PC-9 (cell line): ENCODE results near the gene ATP11A. TPM values are rescaled to one million over a fixed set of nuclear protein-coding genes. Genes with fewer than 3 reads are reported as not detected.

Source experiments
- BruUV-seq: library from RNA; stranded (reverse); fragments of 400-500 nt; replicated peaks from 2 replicates; lab custom pipeline; 2021; lab: Mats Ljungman, UMichigan
- CTCF ChIA-PET: fragments of 300-600 bp; sonication (Branson Sonifier 250); formaldehyde crosslinking; loops from one replicate; lab custom pipeline; 2022; ENCODE audit warnings: antibody characterized with exemption; lab: Charles Lee
- POLR2A ChIA-PET: fragments of 300-600 bp; sonication (Branson Sonifier 250); formaldehyde crosslinking; loops from one replicate; lab custom pipeline; 2022; ENCODE audit warnings: antibody characterized with exemption; ENCODE audit not compliant: unreplicated experiment; lab: Charles Lee
- DNase-seq, 2 experiments: peaks; one replicate each; pipeline versions ENCODE4 v3.0.0 to v3.0.0-alpha.2; 2015 to 2022; ENCODE audit warnings: mixed read lengths in 1 of 2
- H2AFZ ChIP-seq: fragments of 200-600 bp; sonication (generic); 2 replicates; pipeline ENCODE4 v1.8.1; 2017; ENCODE audit warnings: antibody characterized with exemption
- H3F3A ChIP-seq: fragments of 200-600 bp; sonication (generic); 2 replicates; pipeline ENCODE4 v1.8.1; 2017; ENCODE audit warnings: antibody characterized with exemption, mild to moderate bottlenecking, low read depth; ENCODE audit not compliant: insufficient read depth
- H3K27ac ChIP-seq: fragments of 200-600 bp; sonication (generic); 2 replicates; pipeline ENCODE4 v1.6.1; 2016; ENCODE audit warnings: mixed run types
- H3K27me3 ChIP-seq: fragments of 200-600 bp; sonication (generic); 2 replicates; pipeline ENCODE4 v1.6.1; 2016; ENCODE audit warnings: low read depth, mixed run types; ENCODE audit not compliant: insufficient read depth
- H3K36me3 ChIP-seq: fragments of 200-600 bp; sonication (generic); 2 replicates; pipeline ENCODE4 v1.6.1; 2016; ENCODE audit warnings: low read depth, mixed run types
- H3K4me1 ChIP-seq: fragments of 200-600 bp; sonication (generic); replicated peaks from 2 replicates; pipeline ENCODE4 v1.6.1; 2016; ENCODE audit warnings: mixed run types; ENCODE audit not compliant: insufficient read depth
- H3K4me2 ChIP-seq: fragments of 200-600 bp; sonication (generic); 2 replicates; pipeline ENCODE4 v1.6.1; 2017; ENCODE audit warnings: mixed run types
- H3K4me3 ChIP-seq: fragments of 200-600 bp; sonication (generic); 2 replicates; pipeline ENCODE4 v1.6.1; 2016; ENCODE audit warnings: mixed run types
- H3K79me2 ChIP-seq: fragments of 200-600 bp; sonication (generic); 2 replicates; pipeline ENCODE4 v1.6.1; 2017; ENCODE audit warnings: low read depth, mixed run types
- H3K9me2 ChIP-seq: fragments of 200-600 bp; sonication (generic); 2 replicates; pipeline ENCODE4 v1.8.1; 2017; ENCODE audit warnings: mild to moderate bottlenecking; ENCODE audit not compliant: insufficient read depth
- H3K9me3 ChIP-seq: fragments of 200-600 bp; sonication (generic); 2 replicates; pipeline ENCODE4 v1.8.1; 2016; ENCODE audit warnings: low read depth; ENCODE audit not compliant: insufficient read depth
- H4K20me1 ChIP-seq: fragments of 200-600 bp; sonication (generic); 2 replicates; pipeline ENCODE4 v1.8.1; 2017; ENCODE audit not compliant: insufficient read depth
- EZH2 ChIP-seq: fragments of 200-600 bp; sonication (generic); IDR thresholded peaks from 2 replicates; pipeline ENCODE4 v1.8.0; 2017; ENCODE audit warnings: antibody characterized with exemption, low read depth
- intact Hi-C: fragments of 100-400 bp; cut with micrococcal nuclease; formaldehyde crosslinking; loops from one replicate; pipeline ENCODE4 v1.10.0; 2022; ENCODE audit not compliant: unreplicated experiment
- total RNA-seq: library from RNA; stranded (reverse); gene quantifications from 2 replicates; pipeline ENCODE4 v1.2.3, GENCODE V29; 2021
- TF ChIP-seq, protein P1 (sequence below): fragments of 200-600 bp; sonication (generic); conservative IDR thresholded peaks from 2 replicates; pipeline ENCODE4 v1.6.1; 2017; ENCODE audit warnings: mixed run types, antibody characterized with exemption, mild to moderate bottlenecking, moderate library complexity

Gene ATP11A
- total RNA-seq, 1 experiment from 2014 or later, result 92.2 TPM

DNA sequence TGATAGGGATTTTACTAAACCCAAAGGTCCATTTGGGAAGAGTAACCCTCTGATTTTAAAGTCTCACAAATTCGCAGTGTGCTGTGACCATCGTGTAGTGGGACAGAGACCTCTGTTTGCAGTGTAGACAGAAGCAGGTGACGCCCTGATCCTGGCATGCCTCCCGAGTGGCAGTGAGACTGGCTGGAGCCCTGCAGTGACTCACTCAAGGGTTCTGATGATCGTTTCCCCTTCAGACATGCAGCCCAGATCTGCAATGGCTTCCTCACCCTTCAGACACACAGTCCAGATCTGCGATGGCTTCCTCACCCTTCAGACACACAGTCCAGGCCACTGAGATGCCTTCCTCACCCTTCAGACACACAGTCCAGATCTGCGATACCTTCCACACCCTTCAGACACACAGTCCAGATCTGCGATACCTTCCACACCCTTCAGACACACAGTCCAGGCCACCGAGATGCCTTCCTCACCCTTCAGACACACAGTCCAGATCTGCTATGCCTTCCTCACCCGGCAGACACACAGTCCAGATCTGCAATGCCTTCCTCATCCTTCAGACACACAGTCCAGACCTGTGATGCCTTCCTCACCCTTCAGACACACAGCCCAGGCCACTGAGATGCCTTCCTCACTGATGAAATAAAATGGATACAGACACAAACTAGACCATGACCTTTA lies 125.2 kb downstream of the ATP11A start:
- Histone ChIP-seq H3K9me2 (no peaks in the 10 kb centered on the region), H2AFZ (no peak overlapping the region), H3K4me3 (no peak overlapping the region), H3K79me2 (no peaks in the 10 kb centered on the region), H3K4me1 (no peaks in the 10 kb centered on the region), H3K4me2 (no peak overlapping the region), H4K20me1 (no peaks in the 10 kb centered on the region), H3K9me3 (no peaks in the 10 kb centered on the region), H3K36me3 (peaks cover 28% of the 10 kb centered on the region), H3F3A (peaks cover 3% of the 10 kb centered on the region; the same call in 1 of the 2 replicates), H3K27me3 (no peaks in the 10 kb centered on the region), H3K27ac (no peak overlapping the region)
- ChIA-PET CTCF (no interaction called here), POLR2A (no interaction called here)
- DNase-seq, result no peak
- intact Hi-C loops, result no loop called here
- BruUV-seq, result no TSS peak
- TF ChIP-seq, protein P1, sequence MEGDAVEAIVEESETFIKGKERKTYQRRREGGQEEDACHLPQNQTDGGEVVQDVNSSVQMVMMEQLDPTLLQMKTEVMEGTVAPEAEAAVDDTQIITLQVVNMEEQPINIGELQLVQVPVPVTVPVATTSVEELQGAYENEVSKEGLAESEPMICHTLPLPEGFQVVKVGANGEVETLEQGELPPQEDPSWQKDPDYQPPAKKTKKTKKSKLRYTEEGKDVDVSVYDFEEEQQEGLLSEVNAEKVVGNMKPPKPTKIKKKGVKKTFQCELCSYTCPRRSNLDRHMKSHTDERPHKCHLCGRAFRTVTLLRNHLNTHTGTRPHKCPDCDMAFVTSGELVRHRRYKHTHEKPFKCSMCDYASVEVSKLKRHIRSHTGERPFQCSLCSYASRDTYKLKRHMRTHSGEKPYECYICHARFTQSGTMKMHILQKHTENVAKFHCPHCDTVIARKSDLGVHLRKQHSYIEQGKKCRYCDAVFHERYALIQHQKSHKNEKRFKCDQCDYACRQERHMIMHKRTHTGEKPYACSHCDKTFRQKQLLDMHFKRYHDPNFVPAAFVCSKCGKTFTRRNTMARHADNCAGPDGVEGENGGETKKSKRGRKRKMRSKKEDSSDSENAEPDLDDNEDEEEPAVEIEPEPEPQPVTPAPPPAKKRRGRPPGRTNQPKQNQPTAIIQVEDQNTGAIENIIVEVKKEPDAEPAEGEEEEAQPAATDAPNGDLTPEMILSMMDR, result no peak
- no peak for TF ChIP-seq EZH2

DNA sequence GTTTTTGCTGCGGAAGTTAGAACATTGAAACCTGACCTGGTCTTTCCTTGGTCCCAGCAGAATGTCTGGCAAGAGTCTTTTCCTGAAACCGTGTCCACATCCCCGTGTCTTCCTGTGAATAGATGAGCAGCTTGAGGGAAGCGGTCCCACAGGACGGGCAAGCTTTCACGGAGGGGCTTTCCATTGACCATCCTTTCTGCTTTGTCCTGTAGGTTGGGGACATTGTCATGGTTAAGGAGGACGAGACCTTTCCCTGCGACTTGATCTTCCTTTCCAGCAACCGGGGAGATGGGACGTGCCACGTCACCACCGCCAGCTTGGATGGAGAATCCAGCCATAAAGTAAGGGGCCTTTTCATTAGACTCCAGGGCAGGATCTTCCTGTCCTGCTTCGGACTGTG lies 126.0 kb downstream of the ATP11A start:
- Histone ChIP-seq H3K27me3 (no peaks in the 10 kb centered on the region), H3K9me3 (no peaks in the 10 kb centered on the region), H3K27ac (no peak overlapping the region), H2AFZ (no peak overlapping the region), H3K4me3 (no peak overlapping the region), H3K79me2 (no peaks in the 10 kb centered on the region), H3K4me2 (no peak overlapping the region), H4K20me1 (no peaks in the 10 kb centered on the region), H3F3A (peaks cover 3% of the 10 kb centered on the region; the same call in 1 of the 2 replicates), H3K4me1 (no peaks in the 10 kb centered on the region), H3K36me3 (peaks cover 29% of the 10 kb centered on the region; the same call in 1 of the 2 replicates), H3K9me2 (no peaks in the 10 kb centered on the region)
- intact Hi-C loops, result no loop called here
- TF ChIP-seq, protein P1, result no peak
- TF ChIP-seq EZH2, result no peak
- ChIA-PET CTCF (no interaction called here), POLR2A (no interaction called here)
- DNase-seq, result no peak
- no TSS peak for BruUV-seq

DNA sequence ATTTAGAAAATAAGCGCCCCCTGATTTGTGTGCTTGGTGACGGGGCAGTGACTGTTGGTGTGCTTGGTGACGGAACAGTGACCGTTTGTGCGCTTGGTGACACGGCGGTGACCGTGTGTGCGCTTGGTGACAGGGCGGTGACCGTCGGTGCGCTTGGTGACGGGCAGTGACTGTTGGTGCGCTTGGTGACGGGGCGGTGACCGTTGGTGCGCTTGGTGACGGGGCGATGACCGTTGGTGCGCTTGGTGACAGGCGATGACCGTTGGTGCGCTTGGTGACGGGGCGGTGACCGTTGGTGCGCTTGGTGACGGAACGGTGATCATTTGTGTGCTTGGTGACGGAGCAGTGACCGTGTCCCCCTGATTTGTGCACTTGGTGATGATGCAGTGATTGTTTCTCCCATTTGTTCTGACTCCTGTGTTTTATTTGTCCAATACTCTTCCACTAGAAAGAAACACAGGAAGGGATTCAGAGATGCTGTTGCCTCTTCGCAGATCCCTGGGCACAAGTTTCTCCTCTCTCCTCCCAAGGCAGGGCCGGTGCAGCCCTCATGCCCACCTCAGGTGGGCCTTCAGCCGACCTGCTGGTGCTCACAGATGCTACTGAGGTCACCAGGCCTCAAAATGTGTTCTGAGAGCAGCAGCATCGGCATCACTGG lies 128.3 kb downstream of the ATP11A start:
- no peaks in the 10 kb centered on the region for H3K27me3 ChIP-seq
- no TSS peak for BruUV-seq
- no peaks in the 10 kb centered on the region for H3K4me1 ChIP-seq
- H4K20me1 ChIP-seq, result no peaks in the 10 kb centered on the region
- TF ChIP-seq EZH2, result no peak
- TF ChIP-seq, protein P1, result no peak
- H3K79me2 ChIP-seq, result no peaks in the 10 kb centered on the region
- POLR2A ChIA-PET, result no interaction called here
- no peak overlapping the region for H2AFZ ChIP-seq
- no peak overlapping the region for H3K4me2 ChIP-seq
- DNase-seq, result no peak
- no peak overlapping the region for H3K27ac ChIP-seq
- CTCF ChIA-PET, result no interaction called here
- H3F3A ChIP-seq, result no peaks in the 10 kb centered on the region
- no peaks in the 10 kb centered on the region for H3K9me3 ChIP-seq
- H3K4me3 ChIP-seq, result no peak overlapping the region
- intact Hi-C loops, result no loop called here
- peaks cover 35% of the 10 kb centered on the region; the same call in 1 of the 2 replicates for H3K36me3 ChIP-seq
- no peaks in the 10 kb centered on the region for H3K9me2 ChIP-seq
